Left lobe of liver (tissue), 2 donors: ENCODE results near the gene CARD8. TPM values are rescaled to one million over a fixed set of nuclear protein-coding genes. Genes with fewer than 3 reads are reported as not detected.
"Not testable (repeated sequence)": the region's sequence is repeated elsewhere in the genome, so short reads cannot be mapped to it uniquely, and the experiment has no call there.

ENCODE experiments used
- ATAC-seq: fragments of 200-7000 bp; cut with Tn5 transposase; one replicate; pipeline ENCODE4 v1.9.1; 2020; ENCODE audit warnings: mild to moderate bottlenecking, moderate library complexity
- DNase-seq: peaks from one replicate; pipeline ENCODE4 v3.0.0-alpha.2; 2020; ENCODE audit warnings: low spot score
- total RNA-seq: library from RNA; stranded (reverse); gene quantifications from one replicate; pipeline ENCODE4 v1.2.1, GENCODE V29; 2021
- donor health status: DM: no; HTN: no; CAD: no; lungs with moderate emphysema.
- donor health status: DM: no; HTN: yes; CAD: no.

The CARD8 gene
- total RNA-seq, 1 donor from 2014 or later = 17.4 TPM

DNA sequence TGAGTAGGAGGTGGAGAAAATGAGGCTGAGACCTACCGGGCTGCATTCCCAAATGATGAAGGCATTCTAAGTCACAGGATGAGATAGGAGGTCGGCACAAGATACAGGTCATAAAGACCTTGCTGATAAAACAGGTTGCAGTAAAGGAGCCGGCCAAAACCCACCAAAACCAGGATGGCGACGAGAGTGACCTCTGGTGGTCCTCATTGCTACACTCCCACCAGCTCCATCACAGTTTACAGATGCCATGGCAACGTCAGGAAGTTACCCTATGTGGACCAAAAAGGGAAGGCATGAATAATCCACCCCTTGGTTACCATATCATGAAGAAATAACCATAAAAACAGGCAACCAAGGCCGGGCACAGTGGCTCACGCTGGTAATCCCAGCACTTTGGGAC lies 9.6 kb upstream of the CARD8 start:
- not testable (repeated sequence) for DNase-seq, ATAC-seq

GRCh38 chr19:48260359-48260714 lies 4.6 kb upstream of the CARD8 start:
- DNase-seq, ATAC-seq: not testable (repeated sequence)

- ATAC-seq, DNase-seq: not testable (repeated sequence)
Measured at GRCh38 chr19:48258992-48259391, 3.3 kb upstream of the CARD8 start.

DNA sequence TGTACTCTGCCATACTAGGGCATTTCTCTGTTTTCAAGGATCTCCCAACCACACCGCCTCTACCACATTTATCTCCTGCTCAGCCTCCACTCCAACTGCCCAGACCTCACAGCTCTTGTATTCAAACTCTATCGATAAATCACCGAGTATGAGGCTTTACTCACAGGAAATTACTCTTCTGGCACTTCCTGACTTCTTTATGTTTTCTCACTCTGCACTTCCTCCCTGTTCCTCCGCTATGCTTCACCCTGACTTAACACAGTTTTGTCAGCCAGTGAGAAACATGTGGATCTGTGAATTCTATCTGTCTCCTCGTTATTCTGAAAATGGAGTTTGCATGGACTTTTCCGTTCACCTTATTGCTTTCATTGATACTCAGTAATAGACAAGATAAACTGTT lies 2.6 kb upstream of the CARD8 start:
- ATAC-seq (no peak), DNase-seq (no peak)

GRCh38 chr19:48254529-48254970 lies 1.2 kb downstream of the CARD8 start:
- no peak for DNase-seq
- ATAC-seq = no peak

DNA sequence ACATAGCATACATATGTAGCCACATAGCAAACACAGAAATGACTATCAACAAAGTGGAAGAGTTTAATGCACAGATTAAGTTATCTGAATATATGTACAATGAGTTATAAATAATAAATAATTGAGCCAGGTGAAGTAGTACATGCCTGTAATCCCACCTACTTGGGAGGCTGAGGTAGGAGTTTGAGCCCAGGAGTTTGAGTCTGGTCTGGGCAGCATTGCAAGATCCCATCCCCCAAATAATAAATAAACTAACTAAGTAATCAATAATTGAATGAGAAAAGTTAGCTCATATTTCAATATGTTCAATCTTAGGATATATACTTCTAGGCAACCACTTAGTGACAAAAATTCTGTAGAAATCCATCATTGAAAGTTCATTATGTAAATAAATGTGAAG lies 1.7 kb downstream of the CARD8 start:
- DNase-seq (no peak), ATAC-seq (no peak)

- no peak for DNase-seq
- ATAC-seq = no peak
Measured at GRCh38 chr19:48252609-48253008, 3.1 kb downstream of the CARD8 start.

- no peak for ATAC-seq
Measured at GRCh38 chr19:48250290-48251025, 5.3 kb downstream of the CARD8 start.

DNA sequence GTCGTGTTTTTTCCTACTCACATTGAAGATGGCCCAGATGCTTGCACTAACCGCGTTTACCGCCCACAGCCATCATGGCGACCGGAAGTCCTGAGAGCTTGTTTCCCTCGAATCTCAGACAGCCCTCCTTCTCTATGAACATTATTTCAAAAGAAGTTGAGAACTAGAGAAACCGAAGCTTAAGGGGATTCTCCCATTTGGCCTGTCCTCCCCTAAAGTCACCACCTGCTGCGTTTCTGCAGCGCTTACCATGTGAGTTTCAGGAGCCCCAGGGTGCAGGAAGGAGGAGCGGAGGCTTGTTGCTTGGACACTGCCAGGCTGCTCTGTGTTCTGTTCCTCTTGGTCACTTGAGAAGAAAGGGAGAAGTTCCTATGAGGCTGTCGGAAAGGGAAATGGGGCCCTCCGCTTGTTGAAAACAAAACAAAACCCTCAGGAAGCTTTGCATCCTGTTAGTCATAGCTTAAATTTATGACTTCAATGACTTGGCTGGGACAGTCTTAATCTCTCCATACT lies 6.2 kb downstream of the CARD8 start:
- peak; percentile 76 for ATAC-seq
- DNase-seq = peak; percentile 55

More at GRCh38 chr19:48250290-48251025, 5.3 kb downstream of the CARD8 start:
- DNase-seq = no peak

GRCh38 chr19:48248081-48248833 lies 7.5 kb downstream of the CARD8 start:
- no peak for ATAC-seq
- DNase-seq = no peak

DNA sequence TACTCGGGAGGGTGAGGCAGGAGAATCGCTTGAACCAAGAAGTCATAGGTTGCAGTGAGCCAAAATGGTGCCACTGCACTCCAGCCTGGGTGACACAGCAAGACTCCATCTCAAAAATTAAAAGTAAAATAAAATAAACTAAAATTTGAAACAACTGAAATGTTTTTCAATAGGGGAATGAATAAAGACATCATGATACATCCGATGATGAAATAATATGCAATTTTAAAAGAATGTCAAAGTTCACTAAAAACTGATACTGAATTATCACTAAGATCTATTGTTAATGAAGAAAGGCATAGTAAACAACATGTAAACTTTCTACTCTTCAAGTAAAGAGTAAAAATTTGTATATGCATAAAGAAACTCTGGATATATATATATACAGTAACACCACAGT lies 8.5 kb downstream of the CARD8 start:
- DNase-seq = no peak
- no peak for ATAC-seq

- DNase-seq (no peak), ATAC-seq (peak; percentile 49)
Measured at GRCh38 chr19:48246101-48246500, 9.6 kb downstream of the CARD8 start.

DNA sequence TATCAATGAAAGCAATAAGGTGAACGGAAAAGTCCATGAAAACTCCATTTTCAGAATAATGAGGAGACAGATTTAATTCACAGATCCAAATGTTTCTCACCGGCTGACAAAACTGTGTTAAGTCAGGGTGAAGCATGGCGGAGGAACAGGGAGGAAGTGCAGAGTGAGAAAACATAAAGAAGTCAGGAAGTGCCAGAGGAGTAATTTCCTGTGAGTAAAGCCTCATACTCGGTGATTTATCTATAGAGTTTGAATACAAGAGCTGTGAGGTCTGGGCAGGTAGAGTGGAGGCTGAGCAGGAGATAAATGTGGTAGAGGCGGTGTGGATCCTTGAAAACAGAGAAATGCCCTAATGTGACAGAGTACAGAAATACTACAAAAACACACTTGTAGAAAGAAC lies 11.4 kb downstream of the CARD8 start:
- ATAC-seq (no peak), DNase-seq (no peak)

GRCh38 chr19:48241771-48242170 lies 13.9 kb downstream of the CARD8 start:
- not testable (repeated sequence) for DNase-seq, ATAC-seq

- no peak for ATAC-seq
- no peak for DNase-seq
Measured at GRCh38 chr19:48239582-48240141, 16.1 kb downstream of the CARD8 start.

DNA sequence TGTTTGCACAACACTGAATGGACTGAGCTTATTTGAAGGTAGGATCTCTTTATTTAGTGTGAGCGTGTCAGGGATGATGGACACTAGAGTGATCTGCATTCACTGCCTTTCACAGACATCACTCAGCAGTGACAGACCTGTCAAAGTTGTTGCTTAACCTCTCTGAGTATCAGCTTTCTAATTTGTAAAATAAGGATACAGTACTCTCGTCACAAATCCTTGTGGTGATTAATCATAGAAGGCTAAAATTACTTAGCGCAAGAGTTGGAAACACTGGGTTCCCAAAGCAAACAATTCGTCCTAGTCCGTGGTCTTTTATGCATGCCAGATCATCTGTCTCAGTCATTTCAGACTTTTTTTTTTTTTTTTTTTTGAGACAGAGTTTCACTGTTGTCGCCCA lies 16.6 kb downstream of the CARD8 start:
- ATAC-seq = no peak
- DNase-seq = no peak

DNA sequence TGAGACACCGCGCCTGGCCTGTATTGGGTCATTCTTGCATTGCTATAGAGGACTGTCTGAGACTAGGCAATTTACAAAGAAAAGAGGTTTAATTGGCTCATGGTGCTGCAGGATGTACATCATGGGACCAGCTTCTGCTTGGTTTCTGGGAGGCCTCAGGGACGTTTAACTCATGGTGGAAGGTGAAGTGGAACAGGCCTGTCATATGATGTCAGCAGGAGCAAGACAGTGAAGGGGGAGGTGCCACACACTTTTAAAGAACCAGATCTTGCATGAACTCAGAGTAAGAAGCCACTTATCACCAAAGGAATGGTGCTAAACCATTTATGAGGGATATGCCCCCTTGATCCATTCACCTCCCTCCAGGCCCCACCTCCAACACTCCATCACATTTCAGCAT lies 18.7 kb downstream of the CARD8 start:
- DNase-seq = no peak
- no peak for ATAC-seq

GRCh38 chr19:48230555-48231129 lies 25.1 kb downstream of the CARD8 start:
- no peak for DNase-seq

DNA sequence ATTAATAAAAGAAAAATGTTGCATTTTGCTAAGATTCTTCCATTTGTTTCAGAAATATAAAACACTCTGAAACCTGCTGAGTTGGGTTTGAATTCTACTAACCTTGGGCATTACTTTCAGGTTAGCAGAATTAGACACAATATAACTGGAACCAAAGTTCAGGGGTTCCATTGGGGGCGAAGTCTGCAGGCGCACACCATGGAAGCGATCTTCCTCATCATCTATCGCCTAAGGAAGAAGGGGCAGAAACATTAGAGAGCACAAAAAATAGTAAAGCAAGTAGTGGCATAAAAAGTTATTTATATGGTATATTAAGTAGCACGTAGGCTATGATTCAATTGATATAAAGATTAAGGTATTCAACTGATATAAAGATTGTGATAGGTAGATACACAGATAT lies 34.1 kb downstream of the CARD8 start:
- ATAC-seq = no peak
- no peak for DNase-seq

More at GRCh38 chr19:48230555-48231129, 25.1 kb downstream of the CARD8 start:
- ATAC-seq = no peak

GRCh38 chr19:48220784-48221183 lies 34.9 kb downstream of the CARD8 start:
- not testable (repeated sequence) for ATAC-seq, DNase-seq

GRCh38 chr19:48218997-48219396 lies 36.7 kb downstream of the CARD8 start:
- no peak for ATAC-seq
- no peak for DNase-seq
